Measurements from ENCODE around the gene HAAO. TPM values are rescaled to one million over a fixed set of nuclear protein-coding genes. Genes with fewer than 3 reads are reported as not detected.
A peak's percentile ranks its signal among the peaks of the same experiment; 100 is the strongest.

HAAO gene
- total RNA-seq, 1 donor, result 21.5 TPM

GRCh38 chr2:42770288-42771131 is 21.9 kb downstream of the HAAO start:
- DNase-seq (ENCODE audit: low read depth in 2 of 3, low spot score in 2 of 3), result peak in 2 of 3 donors; percentile 49 to 55

GRCh38 chr2:42769583-42770287 is 22.6 kb downstream of the HAAO start:
- no peak for DNase-seq (ENCODE audit: low read depth in 2 of 3, low spot score in 2 of 3)

DNA sequence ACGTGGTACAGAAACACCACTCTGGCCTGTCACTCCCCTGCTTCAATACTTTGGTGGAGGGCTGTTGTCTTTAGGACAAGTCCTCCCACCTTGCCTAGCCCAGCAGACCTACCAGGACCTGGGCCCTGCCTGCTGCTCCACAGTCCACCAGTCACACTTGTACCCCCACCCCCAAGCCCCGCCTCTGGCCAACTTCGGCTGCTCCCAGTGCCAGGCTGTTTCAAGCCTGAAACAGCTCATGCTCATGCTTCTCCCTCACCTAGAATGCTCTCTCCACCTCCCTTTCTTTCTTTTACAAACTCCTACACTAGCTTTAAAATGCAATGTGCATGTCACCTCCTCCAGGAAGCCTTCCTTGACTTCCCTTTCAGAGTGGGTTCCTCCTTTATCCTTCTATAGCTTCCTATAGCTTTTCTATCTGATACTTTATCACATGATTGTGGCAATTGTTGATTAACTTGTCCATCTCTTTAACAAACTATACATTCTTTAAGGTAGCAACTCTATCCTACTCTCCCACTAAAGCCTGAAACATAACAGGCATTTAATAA is 23.6 kb downstream of the HAAO start:
- no peak for DNase-seq (ENCODE audit: low read depth in 2 of 3, low spot score in 2 of 3)

GRCh38 chr2:42767899-42768705 is 24.3 kb downstream of the HAAO start:
- DNase-seq (ENCODE audit: low read depth in 2 of 3, low spot score in 2 of 3), result no peak

DNA sequence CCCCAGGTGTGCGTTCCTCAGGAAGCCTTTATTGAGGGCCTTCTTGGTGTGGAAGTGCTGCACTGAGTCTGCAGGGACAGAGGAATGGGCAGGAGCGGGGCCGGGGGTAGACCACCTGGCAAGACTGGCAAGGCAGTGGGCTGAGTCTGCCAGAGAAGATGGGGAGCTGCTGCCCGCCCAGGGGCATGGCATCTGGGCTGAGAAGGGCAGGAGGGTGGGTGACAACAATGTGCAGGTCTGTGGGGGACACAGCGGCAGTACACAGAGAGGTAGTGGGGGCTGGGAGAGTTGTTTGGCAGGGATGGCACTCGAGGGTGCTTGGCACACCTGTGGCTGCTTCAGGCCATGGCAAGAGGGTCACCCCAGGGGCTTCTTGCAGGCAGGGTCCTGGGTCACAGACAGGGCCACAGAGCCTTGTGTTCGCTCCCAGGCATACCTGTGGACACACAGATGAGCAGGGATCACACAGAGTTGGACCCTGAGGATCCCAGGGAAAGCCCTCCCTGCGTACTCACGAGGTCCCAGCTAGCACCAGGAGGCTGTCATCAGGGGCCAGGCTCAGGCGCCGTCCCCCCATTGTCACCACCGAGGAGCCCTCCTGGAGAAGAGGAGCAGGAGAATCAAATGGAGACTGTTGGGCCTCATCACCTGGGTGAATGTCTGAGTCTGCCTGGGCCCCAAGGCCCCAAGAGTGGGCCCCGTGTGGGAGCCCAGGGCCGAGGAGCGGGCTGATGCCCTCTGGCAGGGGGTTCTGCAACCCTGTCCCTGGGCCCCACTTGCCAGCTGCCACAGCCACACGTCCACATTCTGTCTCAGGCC is 25.1 kb downstream of the HAAO start:
- no peak for DNase-seq (ENCODE audit: low read depth in 2 of 3, low spot score in 2 of 3)

DNA sequence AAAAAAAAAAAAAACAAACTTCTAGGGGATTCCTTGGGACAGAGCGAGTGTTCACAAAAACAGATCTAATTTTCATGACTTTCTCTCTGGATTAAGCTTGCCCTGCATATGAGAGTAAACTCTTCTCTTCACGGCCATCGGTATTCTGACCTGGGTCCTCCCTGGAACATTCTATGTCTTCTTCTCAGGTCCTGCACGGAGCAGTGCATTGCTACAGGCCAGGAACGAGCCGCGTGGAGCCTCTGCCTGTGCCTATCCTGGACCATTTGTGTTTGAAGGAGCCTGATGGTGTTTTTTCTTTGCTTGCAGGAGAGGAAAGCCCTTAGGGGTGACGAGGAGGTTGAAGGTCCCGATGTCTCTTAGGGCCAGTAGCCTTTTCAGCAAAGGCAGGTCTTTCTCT is 26.7 kb downstream of the HAAO start:
- no peak for DNase-seq (ENCODE audit: low read depth in 2 of 3, low spot score in 2 of 3)

- no peak for DNase-seq (ENCODE audit: low read depth in 2 of 3, low spot score in 2 of 3)
These were observed 27.5 kb downstream of the HAAO start for GRCh38 chr2:42764901-42765300.

DNA sequence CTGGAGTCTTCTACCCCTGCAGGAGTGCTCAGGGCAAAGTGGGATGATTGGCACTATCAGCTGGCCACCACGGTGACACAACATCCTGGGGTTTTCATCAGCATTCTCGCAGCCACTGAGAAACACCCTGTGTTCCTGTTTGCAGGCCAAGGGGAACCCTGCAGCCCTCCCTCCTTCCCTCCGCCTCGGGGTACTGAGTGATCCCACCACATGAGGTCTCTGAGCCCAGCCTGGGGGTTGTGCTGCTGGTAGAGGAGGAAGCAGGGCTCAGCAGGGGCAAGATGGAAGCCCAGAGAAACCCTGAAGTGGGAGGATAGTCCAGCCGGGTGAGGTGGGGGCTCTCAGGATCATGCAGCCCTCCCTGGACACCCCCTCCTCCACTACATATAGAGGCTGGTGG is 28.3 kb downstream of the HAAO start, which contains the start of gene OXER1:
Gene OXER1 (minus strand): TSS at position 40 of the 400 bp plus-strand sequence. CDS start 73 bp downstream, outside the sequence.
- DNase-seq (ENCODE audit: low read depth in 2 of 3, low spot score in 2 of 3), result peak in 2 of 3 donors; percentile 78 to 89

- DNase-seq (ENCODE audit: low read depth in 2 of 3, low spot score in 2 of 3), result no peak
These were observed 29.3 kb downstream of the HAAO start for GRCh38 chr2:42762823-42763804.

DNA sequence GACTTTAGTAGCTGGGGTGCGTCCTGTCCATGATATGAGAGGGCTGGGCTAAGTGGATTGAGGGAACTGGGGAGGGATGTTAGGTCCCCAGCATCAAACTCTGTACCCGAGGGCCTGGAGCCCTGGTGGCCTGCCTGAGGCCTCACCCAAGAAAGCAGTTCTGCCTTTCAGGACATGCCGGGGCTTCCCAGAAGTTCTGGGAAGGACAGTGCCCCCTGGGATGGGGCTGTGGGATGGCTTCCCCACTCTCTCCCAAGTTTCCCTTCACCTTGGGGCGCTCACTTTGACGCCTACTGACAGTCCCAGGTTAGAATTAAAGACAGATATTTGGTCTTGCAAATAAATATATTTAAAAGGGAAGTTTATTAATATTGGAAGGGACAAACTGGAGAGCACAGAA is 30.2 kb downstream of the HAAO start:
- DNase-seq (ENCODE audit: low read depth in 2 of 3, low spot score in 2 of 3), result no peak

DNA sequence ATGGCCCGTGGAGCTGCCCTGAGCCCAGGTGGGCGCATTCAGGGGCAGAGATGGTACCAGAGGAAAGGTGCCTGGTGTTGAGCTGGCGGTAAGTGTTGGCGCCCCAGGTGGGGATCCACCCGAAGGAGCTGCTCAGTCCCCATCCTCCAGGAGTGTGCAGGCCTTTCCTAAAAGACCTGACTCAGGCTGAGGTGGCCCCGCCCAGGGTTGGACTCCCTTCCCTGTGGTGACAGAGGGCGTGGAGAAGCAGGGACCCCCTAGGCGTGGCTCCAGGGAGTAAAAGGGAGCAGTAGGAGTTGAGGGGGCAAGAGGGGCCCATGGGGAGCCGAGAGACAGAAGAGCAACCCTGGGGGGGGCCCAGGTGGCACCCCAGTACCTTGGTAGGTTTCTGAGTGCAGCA is 30.8 kb downstream of the HAAO start:
- DNase-seq (ENCODE audit: low read depth in 2 of 3, low spot score in 2 of 3), result no peak

DNA sequence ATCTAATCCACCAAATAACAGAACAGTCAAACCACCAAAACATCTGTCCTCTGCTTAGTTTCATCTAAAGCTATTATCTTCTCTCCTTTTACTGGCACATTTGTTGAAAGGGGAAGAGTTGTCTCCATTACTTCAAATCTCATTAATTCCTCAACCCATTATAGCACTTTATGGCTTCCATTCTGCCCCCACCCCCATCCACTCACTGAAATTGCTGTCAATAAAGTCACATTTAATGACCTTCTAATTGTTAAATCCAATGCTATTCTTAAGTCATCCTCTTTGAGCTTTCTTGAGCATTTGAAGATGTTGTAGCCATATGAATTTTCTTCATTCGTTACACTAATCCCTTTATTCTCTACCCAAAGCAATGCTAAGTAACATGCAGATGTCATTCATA is 33.6 kb downstream of the HAAO start:
- no peak for DNase-seq (ENCODE audit: low read depth in 2 of 3, low spot score in 2 of 3)

GRCh38 chr2:42757981-42758740 is 34.2 kb downstream of the HAAO start:
- DNase-seq (ENCODE audit: low read depth in 2 of 3, low spot score in 2 of 3), result no peak

DNA sequence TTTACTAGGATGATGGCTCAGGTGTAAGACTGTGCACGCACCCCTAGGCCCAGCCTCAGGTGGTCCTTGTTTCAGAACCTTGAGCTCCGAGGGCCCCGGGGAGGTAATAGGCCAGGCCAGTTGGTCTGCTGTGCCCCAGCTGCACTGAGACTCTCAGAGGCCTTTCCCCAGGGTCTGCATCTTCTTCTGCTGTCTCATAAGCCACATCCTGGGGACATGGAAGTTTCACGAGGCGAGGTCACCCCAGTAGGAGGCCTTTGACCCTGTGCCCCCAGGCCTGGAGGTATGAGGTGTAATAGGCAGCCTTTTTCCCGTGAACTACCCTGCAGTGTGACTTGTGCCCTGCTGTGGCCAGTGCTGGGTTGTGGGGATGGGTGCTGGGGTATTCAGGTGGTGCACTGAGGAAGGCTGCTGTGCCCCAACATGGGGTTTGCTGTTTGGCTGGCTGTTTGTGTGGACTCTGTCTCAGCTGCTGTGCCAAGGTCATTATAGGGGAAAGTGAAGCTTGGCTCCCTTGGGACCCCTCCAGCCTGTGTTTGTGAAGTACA is 35.3 kb downstream of the HAAO start:
- no peak for DNase-seq (ENCODE audit: low read depth in 2 of 3, low spot score in 2 of 3)

- no peak for DNase-seq (ENCODE audit: low read depth in 2 of 3, low spot score in 2 of 3)
These were observed 36.1 kb downstream of the HAAO start for GRCh38 chr2:42756150-42756775.

DNA sequence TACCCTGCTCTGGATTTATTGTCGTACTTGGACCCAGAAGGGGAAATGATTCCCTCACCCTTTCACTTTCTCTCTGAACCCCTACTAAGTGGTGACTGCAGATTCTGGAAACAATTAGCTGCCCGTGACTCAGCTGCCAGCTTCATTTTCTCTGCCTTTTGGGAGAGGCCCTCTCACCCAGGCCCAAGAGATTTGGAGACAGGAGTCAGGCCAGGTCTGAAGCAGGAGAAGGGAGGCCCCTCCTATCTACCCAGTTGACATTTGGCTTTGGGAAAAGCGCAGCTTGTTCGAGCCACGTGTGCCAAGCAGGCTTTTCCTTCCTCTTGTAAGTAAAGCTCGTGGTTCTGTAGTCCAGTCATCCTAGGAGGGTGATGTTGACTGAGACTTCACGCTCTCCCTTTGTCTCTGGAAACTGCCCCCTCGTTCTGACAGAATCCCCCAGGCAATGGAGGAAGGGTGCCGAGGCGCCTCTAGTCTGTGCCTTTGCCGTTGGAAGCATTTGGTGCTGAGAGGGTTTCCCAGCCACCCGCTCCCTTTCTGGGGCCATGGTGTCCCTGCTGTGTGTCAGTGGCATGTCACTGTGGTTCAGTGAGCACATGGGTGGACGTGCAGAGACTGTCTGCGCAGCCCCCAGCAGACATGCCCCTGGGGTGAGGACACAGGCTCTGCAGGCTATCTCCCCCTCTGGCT is 37.0 kb downstream of the HAAO start:
- peak in 1 of 3 donors; percentile 23 for DNase-seq (ENCODE audit: low read depth in 2 of 3, low spot score in 2 of 3)

- DNase-seq (ENCODE audit: low read depth in 2 of 3, low spot score in 2 of 3), result no peak
These were observed 37.6 kb downstream of the HAAO start for GRCh38 chr2:42754776-42755140.

Measured in hematopoietic multipotent progenitor cell (in vitro differentiated cells).